Measurements from ENCODE around the gene KLHL18. TPM values are rescaled to one million over a fixed set of nuclear protein-coding genes. Genes with fewer than 3 reads are reported as not detected.

KLHL18 gene
- total RNA-seq, 1 donor from 2014 or later, result 26.3 TPM

DNA sequence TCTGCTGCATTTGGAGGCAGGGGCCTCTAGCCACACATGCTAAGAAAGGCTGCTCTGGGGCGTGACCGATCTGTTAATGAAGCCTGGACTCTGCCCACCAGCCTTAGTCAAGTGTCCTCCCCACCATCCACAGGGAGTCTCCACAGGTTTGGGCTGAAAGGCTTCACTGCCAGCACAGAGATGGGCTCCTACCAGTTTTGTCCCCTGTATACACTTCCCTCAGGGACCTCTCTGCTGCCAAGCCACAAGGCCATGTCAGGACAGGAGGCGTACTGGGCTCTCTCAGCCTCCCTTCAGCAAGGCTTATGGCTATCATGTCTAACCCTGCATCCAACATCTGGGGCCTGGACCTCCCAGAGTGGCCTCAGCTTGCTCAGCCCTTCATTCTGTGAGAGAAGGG lies 23.6 kb upstream of the KLHL18 start:
- Histone ChIP-seq H3K4me3 (ENCODE audit: low read depth, low read length) (no peak overlapping the region), H3K36me3 (ENCODE audit: control insufficient read depth, insufficient read depth, low read length) (no peaks in the 10 kb centered on the region), H3K27me3 (ENCODE audit: control insufficient read depth, insufficient read depth, low read length) (no peaks in the 10 kb centered on the region)
- no peak for DNase-seq (ENCODE audit: low read depth)
- TF ChIP-seq, protein P1, sequence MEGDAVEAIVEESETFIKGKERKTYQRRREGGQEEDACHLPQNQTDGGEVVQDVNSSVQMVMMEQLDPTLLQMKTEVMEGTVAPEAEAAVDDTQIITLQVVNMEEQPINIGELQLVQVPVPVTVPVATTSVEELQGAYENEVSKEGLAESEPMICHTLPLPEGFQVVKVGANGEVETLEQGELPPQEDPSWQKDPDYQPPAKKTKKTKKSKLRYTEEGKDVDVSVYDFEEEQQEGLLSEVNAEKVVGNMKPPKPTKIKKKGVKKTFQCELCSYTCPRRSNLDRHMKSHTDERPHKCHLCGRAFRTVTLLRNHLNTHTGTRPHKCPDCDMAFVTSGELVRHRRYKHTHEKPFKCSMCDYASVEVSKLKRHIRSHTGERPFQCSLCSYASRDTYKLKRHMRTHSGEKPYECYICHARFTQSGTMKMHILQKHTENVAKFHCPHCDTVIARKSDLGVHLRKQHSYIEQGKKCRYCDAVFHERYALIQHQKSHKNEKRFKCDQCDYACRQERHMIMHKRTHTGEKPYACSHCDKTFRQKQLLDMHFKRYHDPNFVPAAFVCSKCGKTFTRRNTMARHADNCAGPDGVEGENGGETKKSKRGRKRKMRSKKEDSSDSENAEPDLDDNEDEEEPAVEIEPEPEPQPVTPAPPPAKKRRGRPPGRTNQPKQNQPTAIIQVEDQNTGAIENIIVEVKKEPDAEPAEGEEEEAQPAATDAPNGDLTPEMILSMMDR (IDR thresholded peaks at IDR 0.05; ENCODE audit: insufficient read depth, low read length, poor library complexity, severe bottlenecking), result no peak

DNA sequence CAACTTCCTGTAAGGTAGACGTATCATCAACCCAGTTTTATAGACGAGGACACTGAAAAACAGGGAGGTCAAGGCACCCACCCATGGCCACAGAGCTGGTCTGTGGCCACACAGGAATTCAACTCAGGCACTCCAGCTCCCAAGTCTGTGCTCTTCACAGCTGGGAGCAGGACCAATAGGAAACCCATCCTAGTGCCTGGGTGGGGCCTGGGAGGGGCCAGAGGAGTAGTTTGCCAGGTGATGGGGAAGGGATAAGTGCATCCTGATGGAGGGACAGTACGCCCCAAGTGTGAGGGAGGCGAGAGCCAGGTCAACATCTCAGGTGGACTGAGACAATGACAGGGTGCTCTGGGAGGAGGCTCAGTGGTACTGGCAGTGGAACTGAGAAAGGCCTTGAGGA lies 22.1 kb upstream of the KLHL18 start:
- no peak overlapping the region for H3K4me3 ChIP-seq (ENCODE audit: low read depth, low read length)
- no peaks in the 10 kb centered on the region for H3K27me3 ChIP-seq (ENCODE audit: control insufficient read depth, insufficient read depth, low read length)
- no peaks in the 10 kb centered on the region for H3K36me3 ChIP-seq (ENCODE audit: control insufficient read depth, insufficient read depth, low read length)
- TF ChIP-seq, protein P1 (IDR thresholded peaks at IDR 0.05; ENCODE audit: insufficient read depth, low read length, poor library complexity, severe bottlenecking), result no peak
- no peak for DNase-seq (ENCODE audit: low read depth)

DNA sequence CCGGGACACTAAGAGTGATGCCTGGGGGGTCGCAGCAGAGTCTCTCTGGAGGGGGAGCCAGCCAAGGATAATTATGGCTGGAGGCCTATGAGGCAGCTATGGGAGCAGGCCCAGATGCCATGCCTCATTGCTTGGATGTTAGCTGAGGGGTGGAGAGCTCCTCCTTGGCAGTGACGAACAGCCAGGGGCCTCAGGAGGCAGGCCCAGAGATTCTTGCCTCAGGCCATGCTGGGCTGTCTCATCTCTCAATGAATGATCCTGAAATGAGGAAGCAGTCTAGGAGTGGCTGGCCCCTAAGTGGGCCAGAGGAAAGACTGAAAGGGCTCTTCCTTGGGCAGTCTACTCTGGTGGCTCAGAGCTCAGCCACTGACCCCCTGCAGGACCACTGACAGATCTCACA lies 21.4 kb upstream of the KLHL18 start:
- TF ChIP-seq, protein P1 (IDR thresholded peaks at IDR 0.05; ENCODE audit: insufficient read depth, low read length, poor library complexity, severe bottlenecking), result no peak
- DNase-seq (ENCODE audit: low read depth), result no peak
- no peaks in the 10 kb centered on the region for H3K36me3 ChIP-seq (ENCODE audit: control insufficient read depth, insufficient read depth, low read length)
- H3K4me3 ChIP-seq (ENCODE audit: low read depth, low read length), result no peak overlapping the region
- no peaks in the 10 kb centered on the region for H3K27me3 ChIP-seq (ENCODE audit: control insufficient read depth, insufficient read depth, low read length)

DNA sequence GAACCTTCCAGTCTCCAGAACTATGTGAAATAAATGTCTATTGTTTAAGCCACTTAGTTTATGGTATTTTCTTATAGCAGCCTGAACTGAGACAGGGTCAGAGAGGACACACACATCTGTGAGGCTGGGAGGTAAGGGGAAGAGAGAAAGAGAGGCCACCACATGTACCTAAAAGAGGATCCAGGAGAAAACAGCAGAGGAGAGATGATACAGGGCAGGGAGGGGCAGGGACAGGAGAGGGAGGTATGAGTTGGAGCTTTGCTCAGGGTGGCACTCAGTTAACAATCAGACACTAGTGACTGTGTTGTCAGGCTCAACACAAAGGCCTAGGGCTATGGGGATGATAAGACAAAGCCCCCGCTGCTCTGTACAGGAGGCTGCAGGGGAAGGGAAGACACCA lies 17.7 kb upstream of the KLHL18 start:
- Histone ChIP-seq H3K36me3 (ENCODE audit: control insufficient read depth, insufficient read depth, low read length) (no peaks in the 10 kb centered on the region), H3K27me3 (ENCODE audit: control insufficient read depth, insufficient read depth, low read length) (no peaks in the 10 kb centered on the region), H3K4me3 (ENCODE audit: low read depth, low read length) (no peak overlapping the region)
- TF ChIP-seq, protein P1 (IDR thresholded peaks at IDR 0.05; ENCODE audit: insufficient read depth, low read length, poor library complexity, severe bottlenecking), result no peak
- DNase-seq (ENCODE audit: low read depth), result no peak

DNA sequence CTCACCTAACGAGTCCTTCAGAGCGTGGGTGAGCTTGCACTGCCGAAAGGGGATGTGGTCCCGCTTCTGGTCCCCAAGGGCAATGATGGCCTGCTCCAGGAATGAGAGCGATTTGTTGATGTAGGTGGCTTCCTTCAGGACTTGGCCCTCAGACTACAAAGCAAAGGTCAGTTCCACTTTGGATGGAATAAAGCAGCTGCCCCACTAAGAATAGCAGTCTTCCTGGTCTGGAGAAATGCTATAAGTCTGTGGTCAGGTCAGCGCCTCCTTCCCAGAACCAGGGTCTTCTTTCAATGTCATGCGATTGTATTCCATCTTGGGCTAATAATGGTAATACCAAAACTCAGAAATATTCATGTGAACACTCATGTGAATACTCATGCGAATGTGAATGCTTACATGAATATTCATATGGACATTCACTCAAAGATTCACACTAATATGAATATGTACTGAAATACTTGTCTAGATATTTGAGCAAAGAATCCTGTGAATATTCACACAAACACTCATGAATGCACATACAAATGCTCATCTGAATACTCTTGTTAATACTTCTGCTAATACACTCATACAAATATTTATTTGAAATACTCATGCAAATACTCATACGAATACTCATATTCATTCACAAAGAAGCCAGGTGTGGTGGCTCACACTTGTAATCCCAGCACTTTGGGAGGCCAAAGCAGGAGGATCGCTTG lies 16.9 kb upstream of the KLHL18 start:
- Histone ChIP-seq H3K36me3 (ENCODE audit: control insufficient read depth, insufficient read depth, low read length) (no peaks in the 10 kb centered on the region), H3K27me3 (ENCODE audit: control insufficient read depth, insufficient read depth, low read length) (no peaks in the 10 kb centered on the region), H3K4me3 (ENCODE audit: low read depth, low read length) (no peak overlapping the region)
- no peak for DNase-seq (ENCODE audit: low read depth)
- TF ChIP-seq, protein P1 (IDR thresholded peaks at IDR 0.05; ENCODE audit: insufficient read depth, low read length, poor library complexity, severe bottlenecking), result no peak

Measured in kidney epithelial cell (primary cell).